HG03521 (cell line): ENCODE results near the gene MPHOSPH9.

Experiments
- ATAC-seq: cut with Tn5 transposase; IDR thresholded peaks from one replicate; pipeline ENCODE4 v1.9.1; 2021; ENCODE audit warnings: mild to moderate bottlenecking, moderate library complexity; ENCODE audit not compliant: unreplicated experiment

MPHOSPH9 gene

DNA sequence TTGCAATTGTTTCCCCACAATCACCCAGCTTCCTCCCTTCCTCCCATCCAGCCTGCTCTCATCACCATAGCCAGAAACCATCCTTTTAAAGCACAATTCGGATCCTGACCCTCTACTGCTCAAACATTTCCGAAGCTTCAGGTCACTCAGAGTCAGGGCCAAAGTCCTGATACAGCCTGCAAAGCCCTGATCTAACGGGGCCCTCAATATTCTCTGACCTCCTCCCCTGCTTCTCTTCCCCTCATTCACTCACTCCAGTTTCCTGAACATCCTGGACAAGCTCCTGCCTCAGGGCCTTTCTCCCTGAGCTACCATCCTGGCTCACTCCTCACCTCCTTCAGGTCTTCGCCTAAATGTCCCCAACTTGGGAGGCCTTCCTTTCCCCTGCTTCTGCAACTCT is 128.1 kb downstream of the MPHOSPH9 start:
- ATAC-seq, result no peak
